ENCODE results near the gene ARMH3. TPM values are rescaled to one million over a fixed set of nuclear protein-coding genes. Genes with fewer than 3 reads are reported as not detected.
"Not testable (repeated sequence)": the region's sequence is repeated elsewhere in the genome, so short reads cannot be mapped to it uniquely, and the experiment has no call there.

The ARMH3 gene
- total RNA-seq, 1 donor from 2014 or later = 48.1 TPM

GRCh38 chr10:102045292-102045691 lies 10.7 kb downstream of the ARMH3 start:
- Mint-ChIP-seq H3K36me3 (ENCODE audit: unreplicated experiment) (no peaks in the 10 kb centered on the region), H3K4me3 (ENCODE audit: unreplicated experiment) (no peak overlapping the region), H3K9me3 (ENCODE audit: unreplicated experiment) (peaks cover 3% of the 10 kb centered on the region), H3K27me3 (ENCODE audit: unreplicated experiment) (no peaks in the 10 kb centered on the region), H3K4me1 (ENCODE audit: low read depth, unreplicated experiment) (peaks cover 21% of the 10 kb centered on the region), H3K27ac (ENCODE audit: unreplicated experiment) (no peak overlapping the region)
- no peak for TF ChIP-seq CTCF (IDR thresholded peaks at IDR 0.05; ENCODE audit: partially characterized antibody, unreplicated experiment)
- DNase-seq = no peak

GRCh38 chr10:102040305-102041050 lies 15.5 kb downstream of the ARMH3 start:
- no peak for DNase-seq

GRCh38 chr10:102038410-102038809 lies 17.6 kb downstream of the ARMH3 start:
- Mint-ChIP-seq H3K27me3 (ENCODE audit: unreplicated experiment) (no peaks in the 10 kb centered on the region), H3K27ac (ENCODE audit: unreplicated experiment) (no peak overlapping the region), H3K4me1 (ENCODE audit: low read depth, unreplicated experiment) (peaks cover 24% of the 10 kb centered on the region), H3K4me3 (ENCODE audit: unreplicated experiment) (no peak overlapping the region), H3K36me3 (ENCODE audit: unreplicated experiment) (peaks cover 4% of the 10 kb centered on the region), H3K9me3 (ENCODE audit: unreplicated experiment) (peaks cover 8% of the 10 kb centered on the region)
- TF ChIP-seq CTCF (IDR thresholded peaks at IDR 0.05; ENCODE audit: partially characterized antibody, unreplicated experiment) = no peak
- DNase-seq = no peak

More at GRCh38 chr10:102040305-102041050, 15.5 kb downstream of the ARMH3 start:
- peak overlapping the region; percentile 36 for H3K4me3 Mint-ChIP-seq (ENCODE audit: unreplicated experiment)
- TF ChIP-seq CTCF (IDR thresholded peaks at IDR 0.05; ENCODE audit: partially characterized antibody, unreplicated experiment) = no peak
- H3K27ac Mint-ChIP-seq (ENCODE audit: unreplicated experiment) = peak overlapping the region; percentile 91
- peaks cover 9% of the 10 kb centered on the region for H3K9me3 Mint-ChIP-seq (ENCODE audit: unreplicated experiment)
- peaks cover 27% of the 10 kb centered on the region for H3K4me1 Mint-ChIP-seq (ENCODE audit: low read depth, unreplicated experiment)
- H3K36me3 Mint-ChIP-seq (ENCODE audit: unreplicated experiment) = peaks cover 4% of the 10 kb centered on the region
- H3K27me3 Mint-ChIP-seq (ENCODE audit: unreplicated experiment) = no peaks in the 10 kb centered on the region

- H3K4me3 Mint-ChIP-seq (ENCODE audit: unreplicated experiment); H3K27me3 Mint-ChIP-seq (ENCODE audit: unreplicated experiment); H3K36me3 Mint-ChIP-seq (ENCODE audit: unreplicated experiment); H3K27ac Mint-ChIP-seq (ENCODE audit: unreplicated experiment); H3K9me3 Mint-ChIP-seq (ENCODE audit: unreplicated experiment): not testable (repeated sequence)
- H3K4me1 Mint-ChIP-seq (ENCODE audit: low read depth, unreplicated experiment) = peaks cover 12% of the 10 kb centered on the region
- DNase-seq = peak; percentile 24
Observed at GRCh38 chr10:102035807-102036206, 20.2 kb downstream of the ARMH3 start.

- H3K27ac Mint-ChIP-seq (ENCODE audit: unreplicated experiment) = no peak overlapping the region
- H3K4me1 Mint-ChIP-seq (ENCODE audit: low read depth, unreplicated experiment) = no peaks in the 10 kb centered on the region
- no peak for TF ChIP-seq CTCF (IDR thresholded peaks at IDR 0.05; ENCODE audit: partially characterized antibody, unreplicated experiment)
- no peak for DNase-seq
- no peaks in the 10 kb centered on the region for H3K27me3 Mint-ChIP-seq (ENCODE audit: unreplicated experiment)
- no peak overlapping the region for H3K4me3 Mint-ChIP-seq (ENCODE audit: unreplicated experiment)
- peaks cover 8% of the 10 kb centered on the region for H3K9me3 Mint-ChIP-seq (ENCODE audit: unreplicated experiment)
- peaks cover 8% of the 10 kb centered on the region for H3K36me3 Mint-ChIP-seq (ENCODE audit: unreplicated experiment)
Observed at GRCh38 chr10:102033787-102034186, 22.2 kb downstream of the ARMH3 start.
